ENCODE data around the gene CCZ1B.
"Not testable (repeated sequence)": the region's sequence is repeated elsewhere in the genome, so short reads cannot be mapped to it uniquely, and the experiment has no call there.

- TF ChIP-seq POLR2AphosphoS5, CTCF, EP300, POLR2A (IDR thresholded peaks at IDR 0.05): not testable (repeated sequence)
Measured at GRCh38 chr7:6875022-6875421, 48.9 kb upstream of the CCZ1B start.

Data from suprapubic skin (tissue), 4 donors.